Measurements from ENCODE around the gene RALGAPA2.

The RALGAPA2 gene

GRCh38 chr20:20497242-20497978, 215.0 kb downstream of the RALGAPA2 start:
- Histone ChIP-seq H3K4me1 (ENCODE audit: control insufficient read depth, insufficient read depth, low read length) (no peaks in the 10 kb centered on the region), H3K27me3 (ENCODE audit: control insufficient read depth, insufficient read depth, low read length) (no peaks in the 10 kb centered on the region), H3K9ac (ENCODE audit: low read length) (no peak overlapping the region), H3K36me3 (ENCODE audit: control insufficient read depth, insufficient read depth, low read length) (peaks cover 9% of the 10 kb centered on the region), H3K4me3 (ENCODE audit: low read length) (no peak overlapping the region), H3K9me3 (ENCODE audit: control insufficient read depth, low read length) (no peaks in the 10 kb centered on the region)

GRCh38 chr20:20495729-20496503, 216.5 kb downstream of the RALGAPA2 start:
- Histone ChIP-seq H3K4me3 (ENCODE audit: low read length) (no peak overlapping the region), H3K27me3 (ENCODE audit: control insufficient read depth, insufficient read depth, low read length) (no peaks in the 10 kb centered on the region), H3K36me3 (ENCODE audit: control insufficient read depth, insufficient read depth, low read length) (peaks cover 20% of the 10 kb centered on the region), H3K4me1 (ENCODE audit: control insufficient read depth, insufficient read depth, low read length) (no peaks in the 10 kb centered on the region), H3K9ac (ENCODE audit: low read length) (no peak overlapping the region), H3K9me3 (ENCODE audit: control insufficient read depth, low read length) (no peaks in the 10 kb centered on the region)

- H3K9ac ChIP-seq (ENCODE audit: low read length) = no peak overlapping the region
- H3K36me3 ChIP-seq (ENCODE audit: control insufficient read depth, insufficient read depth, low read length) = peaks cover 14% of the 10 kb centered on the region
- no peak overlapping the region for H3K4me3 ChIP-seq (ENCODE audit: low read length)
- no peaks in the 10 kb centered on the region for H3K9me3 ChIP-seq (ENCODE audit: control insufficient read depth, low read length)
- no peaks in the 10 kb centered on the region for H3K27me3 ChIP-seq (ENCODE audit: control insufficient read depth, insufficient read depth, low read length)
- H3K4me1 ChIP-seq (ENCODE audit: control insufficient read depth, insufficient read depth, low read length) = no peaks in the 10 kb centered on the region
Observed at GRCh38 chr20:20493701-20494100, 218.7 kb downstream of the RALGAPA2 start.

GRCh38 chr20:20492521-20493332, 219.7 kb downstream of the RALGAPA2 start:
- no peaks in the 10 kb centered on the region for H3K4me1 ChIP-seq (ENCODE audit: control insufficient read depth, insufficient read depth, low read length)
- H3K27me3 ChIP-seq (ENCODE audit: control insufficient read depth, insufficient read depth, low read length) = no peaks in the 10 kb centered on the region
- H3K9me3 ChIP-seq (ENCODE audit: control insufficient read depth, low read length) = no peaks in the 10 kb centered on the region
- peaks cover 14% of the 10 kb centered on the region for H3K36me3 ChIP-seq (ENCODE audit: control insufficient read depth, insufficient read depth, low read length)
- no peak overlapping the region for H3K4me3 ChIP-seq (ENCODE audit: low read length)
- H3K9ac ChIP-seq (ENCODE audit: low read length) = no peak overlapping the region

- Histone ChIP-seq H3K9ac (ENCODE audit: low read length) (no peak overlapping the region), H3K9me3 (ENCODE audit: control insufficient read depth, low read length) (no peaks in the 10 kb centered on the region), H3K36me3 (ENCODE audit: control insufficient read depth, insufficient read depth, low read length) (peaks cover 14% of the 10 kb centered on the region), H3K4me3 (ENCODE audit: low read length) (no peak overlapping the region), H3K27me3 (ENCODE audit: control insufficient read depth, insufficient read depth, low read length) (no peaks in the 10 kb centered on the region), H3K4me1 (ENCODE audit: control insufficient read depth, insufficient read depth, low read length) (no peaks in the 10 kb centered on the region)
Observed at GRCh38 chr20:20491784-20492264, 220.6 kb downstream of the RALGAPA2 start.

GRCh38 chr20:20491110-20491783, 221.2 kb downstream of the RALGAPA2 start:
- Histone ChIP-seq H3K9ac (ENCODE audit: low read length) (no peak overlapping the region), H3K4me3 (ENCODE audit: low read length) (no peak overlapping the region), H3K4me1 (ENCODE audit: control insufficient read depth, insufficient read depth, low read length) (no peaks in the 10 kb centered on the region), H3K36me3 (ENCODE audit: control insufficient read depth, insufficient read depth, low read length) (peaks cover 14% of the 10 kb centered on the region), H3K9me3 (ENCODE audit: control insufficient read depth, low read length) (no peaks in the 10 kb centered on the region), H3K27me3 (ENCODE audit: control insufficient read depth, insufficient read depth, low read length) (no peaks in the 10 kb centered on the region)

- Histone ChIP-seq H3K9me3 (ENCODE audit: control insufficient read depth, low read length) (no peaks in the 10 kb centered on the region), H3K4me1 (ENCODE audit: control insufficient read depth, insufficient read depth, low read length) (no peaks in the 10 kb centered on the region), H3K36me3 (ENCODE audit: control insufficient read depth, insufficient read depth, low read length) (peaks cover 14% of the 10 kb centered on the region), H3K9ac (ENCODE audit: low read length) (no peak overlapping the region), H3K27me3 (ENCODE audit: control insufficient read depth, insufficient read depth, low read length) (no peaks in the 10 kb centered on the region), H3K4me3 (ENCODE audit: low read length) (no peak overlapping the region)
Observed at GRCh38 chr20:20490673-20491072, 221.8 kb downstream of the RALGAPA2 start.

GRCh38 chr20:20489648-20490341, 222.6 kb downstream of the RALGAPA2 start:
- no peak overlapping the region for H3K4me3 ChIP-seq (ENCODE audit: low read length)
- no peaks in the 10 kb centered on the region for H3K4me1 ChIP-seq (ENCODE audit: control insufficient read depth, insufficient read depth, low read length)
- H3K9me3 ChIP-seq (ENCODE audit: control insufficient read depth, low read length) = no peaks in the 10 kb centered on the region
- peaks cover 14% of the 10 kb centered on the region for H3K36me3 ChIP-seq (ENCODE audit: control insufficient read depth, insufficient read depth, low read length)
- H3K27me3 ChIP-seq (ENCODE audit: control insufficient read depth, insufficient read depth, low read length) = no peaks in the 10 kb centered on the region
- H3K9ac ChIP-seq (ENCODE audit: low read length) = no peak overlapping the region

GRCh38 chr20:20489054-20489453, 223.4 kb downstream of the RALGAPA2 start:
- no peaks in the 10 kb centered on the region for H3K9me3 ChIP-seq (ENCODE audit: control insufficient read depth, low read length)
- no peaks in the 10 kb centered on the region for H3K4me1 ChIP-seq (ENCODE audit: control insufficient read depth, insufficient read depth, low read length)
- H3K9ac ChIP-seq (ENCODE audit: low read length) = no peak overlapping the region
- H3K36me3 ChIP-seq (ENCODE audit: control insufficient read depth, insufficient read depth, low read length) = peaks cover 14% of the 10 kb centered on the region
- H3K4me3 ChIP-seq (ENCODE audit: low read length) = no peak overlapping the region
- no peaks in the 10 kb centered on the region for H3K27me3 ChIP-seq (ENCODE audit: control insufficient read depth, insufficient read depth, low read length)

GRCh38 chr20:20488388-20488787, 224.1 kb downstream of the RALGAPA2 start:
- Histone ChIP-seq H3K27me3 (ENCODE audit: control insufficient read depth, insufficient read depth, low read length) (no peaks in the 10 kb centered on the region), H3K36me3 (ENCODE audit: control insufficient read depth, insufficient read depth, low read length) (peaks cover 14% of the 10 kb centered on the region), H3K9me3 (ENCODE audit: control insufficient read depth, low read length) (no peaks in the 10 kb centered on the region), H3K9ac (ENCODE audit: low read length) (no peak overlapping the region), H3K4me3 (ENCODE audit: low read length) (no peak overlapping the region), H3K4me1 (ENCODE audit: control insufficient read depth, insufficient read depth, low read length) (no peaks in the 10 kb centered on the region)

GRCh38 chr20:20487811-20488210, 224.6 kb downstream of the RALGAPA2 start:
- H3K27me3 ChIP-seq (ENCODE audit: control insufficient read depth, insufficient read depth, low read length) = no peaks in the 10 kb centered on the region
- H3K9me3 ChIP-seq (ENCODE audit: control insufficient read depth, low read length) = no peaks in the 10 kb centered on the region
- peaks cover 14% of the 10 kb centered on the region for H3K36me3 ChIP-seq (ENCODE audit: control insufficient read depth, insufficient read depth, low read length)
- H3K4me3 ChIP-seq (ENCODE audit: low read length) = no peak overlapping the region
- H3K4me1 ChIP-seq (ENCODE audit: control insufficient read depth, insufficient read depth, low read length) = no peaks in the 10 kb centered on the region
- H3K9ac ChIP-seq (ENCODE audit: low read length) = no peak overlapping the region

Data from mucosa of stomach (tissue), 1 donor.